ENCODE results near the gene SIGLEC12.

GRCh38 chr19:51472607-51473006, 29.0 kb downstream of the SIGLEC12 start:
- no peak for TF ChIP-seq CTCF (IDR thresholded peaks at IDR 0.05)
- TF ChIP-seq EP300 (IDR thresholded peaks at IDR 0.05), result no peak
- no peak for TF ChIP-seq POLR2AphosphoS5 (IDR thresholded peaks at IDR 0.05)
- TF ChIP-seq POLR2A (IDR thresholded peaks at IDR 0.05), result no peak

Data from gastroesophageal sphincter (tissue), 3 donors.